NCI-H2196 (cell line): ENCODE measurements around the gene TOB1.

ENCODE experiments used
- DNase-seq: peaks from one replicate; lab custom pipeline; 2025; ENCODE audit not compliant: unreplicated experiment; lab: John Stamatoyannopoulos, UW

TOB1 gene

DNA sequence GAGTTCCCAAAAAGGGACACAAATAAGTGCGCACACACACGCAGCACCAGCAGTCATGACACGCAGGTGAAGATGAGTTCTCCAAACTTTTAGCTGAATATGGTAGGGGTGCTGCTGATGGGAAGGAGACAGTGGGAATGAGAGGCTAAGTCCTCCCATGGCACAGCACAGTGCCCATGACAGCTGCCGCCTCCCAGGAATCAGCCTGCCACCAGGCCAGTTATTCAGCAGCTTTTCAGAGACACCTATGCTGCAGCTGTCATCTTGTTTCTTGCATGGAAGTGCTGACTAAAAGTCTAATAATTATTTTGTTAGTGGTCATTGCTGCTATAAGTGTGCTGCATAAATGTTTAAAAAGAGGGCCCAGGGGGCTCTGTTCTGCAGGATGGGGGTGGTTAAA lies 18.6 kb downstream of the TOB1 start:
- no peak for DNase-seq

- no peak for DNase-seq
Observed at GRCh38 chr17:50845240-50846147, 20.7 kb downstream of the TOB1 start.

- no peak for DNase-seq
Observed at GRCh38 chr17:50844117-50844700, 21.9 kb downstream of the TOB1 start.

DNA sequence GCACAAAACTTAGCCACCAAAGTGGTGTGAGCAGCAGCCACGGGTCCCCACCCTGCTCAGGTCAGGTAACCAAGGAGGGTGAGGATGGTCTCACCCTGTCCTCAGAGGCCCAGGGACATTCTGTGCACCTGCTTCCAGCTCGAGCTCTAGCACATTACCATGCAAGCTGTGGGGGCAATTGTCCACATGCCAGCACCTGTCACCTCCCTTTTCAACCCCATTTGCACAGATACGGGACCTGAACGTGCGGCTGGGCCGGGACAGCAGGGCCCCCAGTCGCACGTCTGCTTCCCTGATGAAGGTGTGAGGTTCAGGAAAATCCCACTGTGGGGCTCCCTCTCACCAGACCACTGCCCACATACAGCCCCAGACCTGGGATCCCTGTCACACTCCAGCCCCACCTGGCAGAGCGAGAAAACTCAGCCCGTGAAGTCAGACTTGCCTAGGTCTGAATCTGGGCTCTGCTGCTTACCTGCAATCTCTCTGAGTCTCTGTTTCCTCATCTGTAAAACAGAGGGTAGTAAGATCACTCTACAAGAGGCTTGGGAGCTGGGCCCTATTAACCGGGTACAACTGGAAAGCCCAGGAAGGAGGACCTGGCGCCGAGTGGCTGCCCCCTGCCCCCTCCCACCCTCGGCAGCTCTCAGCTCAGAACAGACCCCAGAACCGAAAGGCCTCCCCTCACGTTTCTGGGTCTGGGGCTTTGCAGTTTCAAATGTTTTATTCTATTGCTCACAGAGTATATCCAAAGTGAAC lies 22.8 kb downstream of the TOB1 start:
- DNase-seq = no peak

GRCh38 chr17:50842506-50843149 lies 23.5 kb downstream of the TOB1 start:
- peak; percentile 27 for DNase-seq

DNA sequence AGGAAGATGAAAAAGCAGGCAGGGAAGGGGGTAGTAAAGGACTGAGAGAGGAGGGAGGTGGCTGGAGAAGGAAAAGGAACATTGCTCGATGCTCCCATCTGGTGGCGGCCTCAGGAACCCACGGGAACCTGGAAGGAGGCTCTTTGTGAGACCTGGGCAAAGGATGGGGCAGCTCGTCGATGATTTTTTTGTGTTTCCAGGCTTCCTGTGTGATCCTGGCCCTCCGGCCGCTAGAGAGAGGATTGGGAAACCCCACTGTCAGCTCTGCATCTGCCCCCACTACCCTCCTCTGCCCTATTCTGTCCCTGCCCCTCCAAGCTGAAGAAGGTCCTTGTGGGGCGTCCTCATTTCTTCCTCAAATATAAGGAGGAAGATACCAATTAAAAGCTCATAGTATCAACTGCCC lies 24.2 kb downstream of the TOB1 start:
- DNase-seq = peak; percentile 68

DNA sequence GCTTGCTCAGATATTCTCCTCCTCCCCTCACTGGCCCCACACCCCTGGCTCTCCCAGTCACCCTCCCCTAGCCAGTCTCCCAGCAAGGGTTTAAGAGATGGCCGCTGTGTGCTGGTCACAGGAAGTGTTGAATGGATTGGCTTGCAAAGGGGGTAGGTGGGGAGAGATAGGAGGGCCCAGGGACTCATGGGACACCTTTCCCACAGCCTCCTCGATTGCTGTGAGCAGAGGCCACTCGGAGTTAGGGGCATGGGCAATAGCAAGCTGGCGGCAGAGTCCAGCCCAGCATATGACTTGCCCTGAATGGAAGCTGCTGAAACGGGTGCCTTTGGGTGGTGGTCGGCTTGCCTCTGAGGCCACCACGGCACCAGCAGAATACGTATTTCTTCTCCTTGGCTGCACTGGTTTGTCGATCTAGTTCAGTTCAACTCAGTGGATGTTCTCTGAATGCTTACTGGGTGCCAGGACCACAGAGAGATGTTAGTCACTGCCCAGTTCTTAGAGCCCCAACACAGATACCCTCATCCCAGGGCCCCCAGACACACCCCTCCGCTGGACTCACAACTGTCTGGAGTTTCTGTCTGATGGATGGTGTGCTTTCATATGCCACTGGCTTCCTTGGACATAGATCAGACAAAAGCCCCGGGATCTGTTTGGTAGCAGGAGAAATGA lies 24.7 kb downstream of the TOB1 start:
- no peak for DNase-seq

GRCh38 chr17:50840311-50840851 lies 25.8 kb downstream of the TOB1 start:
- no peak for DNase-seq

- DNase-seq = no peak
Observed at GRCh38 chr17:50839591-50840310, 26.4 kb downstream of the TOB1 start.

GRCh38 chr17:50837980-50838954 lies 27.9 kb downstream of the TOB1 start:
- DNase-seq = no peak

DNA sequence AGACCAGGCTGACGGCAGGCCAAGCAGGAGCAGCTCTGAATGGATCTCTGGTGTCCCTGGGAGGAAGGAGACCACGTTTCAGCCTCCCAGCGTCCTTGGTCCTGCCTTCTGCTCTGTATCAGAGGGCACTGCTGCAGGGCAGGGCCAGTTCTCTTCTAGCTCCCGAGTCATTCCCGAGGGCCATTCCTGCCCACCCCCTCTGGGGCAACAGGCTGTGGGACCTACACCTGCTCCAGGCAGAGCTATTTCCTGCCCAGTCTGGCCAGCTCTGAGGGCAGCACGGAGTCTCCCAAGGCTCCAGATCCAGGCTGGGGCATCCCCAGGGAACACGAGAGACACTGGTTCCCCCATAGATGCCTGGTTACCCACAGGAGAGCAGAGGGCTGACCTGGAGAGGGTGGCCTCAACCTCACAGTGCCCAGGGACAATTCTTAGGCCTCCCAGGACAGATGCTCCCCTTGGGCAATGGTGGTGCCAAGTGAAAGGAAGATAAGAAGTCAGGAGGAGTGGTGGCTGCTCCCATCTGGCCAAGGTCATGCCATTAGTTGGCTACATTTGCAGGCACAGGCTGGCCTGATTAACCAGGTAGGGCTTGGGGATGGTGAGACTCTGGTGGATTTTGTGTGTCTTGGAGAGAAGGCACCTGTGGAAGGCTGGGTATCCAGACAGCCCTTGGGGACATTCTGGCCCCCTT lies 28.7 kb downstream of the TOB1 start:
- DNase-seq = no peak

GRCh38 chr17:50836826-50837225 lies 29.3 kb downstream of the TOB1 start:
- DNase-seq = no peak

- no peak for DNase-seq
Observed at GRCh38 chr17:50835301-50836234, 30.6 kb downstream of the TOB1 start, which contains the start of gene WFIKKN2. Gene WFIKKN2, plus strand, starts transcription at chr17:50835586. Its CDS starts 352 bp downstream, at chr17:50835938.

- DNase-seq = no peak
Observed at GRCh38 chr17:50834429-50835300, 31.5 kb downstream of the TOB1 start.

DNA sequence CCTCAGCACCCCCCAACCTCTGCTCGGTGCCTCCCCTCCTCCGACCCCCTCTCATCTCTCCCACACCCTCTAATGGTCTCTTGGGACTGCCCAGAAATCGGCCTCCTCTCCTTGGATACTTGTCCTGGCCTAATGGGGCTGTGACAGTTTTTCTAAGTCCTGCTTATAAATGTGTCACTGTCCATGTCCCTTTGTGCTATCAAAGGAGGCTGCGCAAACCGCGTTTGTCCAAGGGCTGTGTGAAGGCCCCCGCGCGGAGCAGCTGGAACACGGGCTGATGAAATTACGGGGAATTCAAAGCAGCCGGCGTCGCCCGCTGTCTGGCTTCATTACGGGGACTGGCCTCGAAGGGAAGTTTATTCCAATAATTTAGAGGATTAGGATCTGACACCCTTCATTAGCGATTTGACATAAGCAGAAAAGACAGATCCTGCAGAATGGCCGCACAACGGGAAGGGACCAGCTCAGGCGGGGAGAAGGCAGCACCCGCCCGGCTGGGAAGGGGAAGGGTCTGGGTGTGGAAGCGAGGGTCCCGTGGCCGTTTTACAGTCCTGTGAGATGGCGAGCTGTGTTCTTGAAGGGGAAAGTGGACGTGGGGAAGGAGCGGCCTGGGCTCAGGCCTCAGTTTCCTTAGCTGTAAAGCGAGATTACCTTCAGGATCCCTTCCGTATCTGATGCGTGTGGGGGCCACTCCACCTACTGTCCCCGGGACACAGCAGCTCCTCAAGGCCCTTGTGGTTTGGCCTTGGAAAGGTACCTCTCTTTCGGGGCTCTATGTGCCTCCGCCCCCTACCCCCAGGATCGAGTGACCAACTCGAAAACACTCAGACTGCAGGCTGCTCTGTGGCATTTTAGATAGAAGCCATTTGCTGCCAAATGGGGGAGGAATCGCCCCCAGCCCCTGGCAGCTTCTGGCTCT lies 32.4 kb downstream of the TOB1 start:
- no peak for DNase-seq
